Measurements from ENCODE around the gene ROGDI.

GRCh38 chr16:4772351-4772750 lies 30.1 kb downstream of the ROGDI start:
- TF ChIP-seq CTCF (optimal IDR thresholded peaks at IDR 0.05 in 1 of 3, IDR thresholded peaks at IDR 0.05 in 1 of 3, conservative IDR thresholded peaks at IDR 0.05 in 1 of 3; ENCODE audit: extremely low read depth in 1 of 3, insufficient read depth in 2 of 3, low read length in 3 of 3) = no peak
- no peak for TF ChIP-seq EZH2 (IDR thresholded peaks at IDR 0.05; ENCODE audit: low read length)
